ENCODE results near the gene IL31. TPM values are rescaled to one million over a fixed set of nuclear protein-coding genes. Genes with fewer than 3 reads are reported as not detected.
"Not testable (repeated sequence)": the region's sequence is repeated elsewhere in the genome, so short reads cannot be mapped to it uniquely, and the experiment has no call there.

Gene IL31
- not detected for total RNA-seq

DNA sequence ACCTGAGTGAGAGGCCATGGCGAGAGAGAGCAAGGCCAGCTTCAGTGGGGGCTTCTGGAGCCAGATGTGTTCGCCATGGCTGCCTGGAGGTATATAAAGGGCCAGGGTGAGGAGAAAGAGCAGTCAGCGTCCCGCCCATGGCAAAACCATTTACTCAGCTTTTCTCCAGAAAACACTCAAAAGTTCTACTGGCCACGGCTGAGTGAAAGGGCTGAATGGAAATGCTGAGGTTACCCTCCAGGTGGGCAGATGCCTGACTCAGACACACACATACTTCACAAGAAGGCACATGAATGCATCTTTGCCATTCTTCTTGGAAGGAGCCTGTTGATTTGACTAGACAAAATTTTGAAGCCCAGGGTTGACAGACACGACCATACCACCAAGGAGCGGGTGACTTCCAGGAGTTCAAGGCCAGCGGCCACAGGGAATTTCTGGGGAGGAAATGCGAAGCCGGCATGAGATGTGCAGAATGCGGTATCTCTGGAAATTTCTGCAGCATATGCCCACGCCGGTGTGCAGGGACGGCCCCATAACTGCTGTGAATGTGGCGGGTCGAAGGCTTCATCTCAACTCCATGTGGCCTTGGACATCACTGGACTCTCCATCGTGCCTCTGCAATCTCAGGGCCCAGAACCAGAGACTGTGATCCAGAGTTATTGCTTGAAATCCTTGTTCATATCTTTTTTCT lies at the start of gene IL31:
IL31 (minus strand) TSS at position 67 of the 691 bp plus-strand sequence; CDS start at position 18, 49 bp downstream.
- no peak within 1 kb of the TSS for H3K4me3 ChIP-seq (ENCODE audit: low read length)
- no peaks in the 10 kb centered on the region for H3K4me1 ChIP-seq (ENCODE audit: insufficient read depth, low read length)
- no peaks in the 10 kb centered on the region for H3K9me3 ChIP-seq (ENCODE audit: low read depth, low read length)
- no peaks in the 10 kb centered on the region for H3K27me3 ChIP-seq (ENCODE audit: insufficient read depth, low read length)

DNA sequence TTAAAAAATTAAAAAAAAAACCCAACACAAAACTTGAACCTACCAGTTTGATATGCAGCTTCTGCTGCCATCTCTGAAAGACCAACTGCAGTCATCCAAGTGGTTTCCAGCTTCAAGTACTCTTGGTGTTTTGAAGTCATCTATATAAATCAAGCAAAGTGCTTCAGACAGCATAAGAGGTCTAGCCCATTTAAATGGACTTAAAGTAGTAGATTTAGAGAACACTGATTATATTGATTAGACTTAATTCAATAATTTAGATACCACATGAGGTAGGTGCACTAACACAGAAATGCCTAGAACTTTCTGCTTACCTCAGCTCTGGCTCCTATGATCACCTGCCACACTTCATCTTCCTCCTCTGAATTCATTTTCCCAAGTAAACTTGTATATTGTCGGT lies 42.4 kb upstream of the IL31 start:
- no peak overlapping the region for H3K4me3 ChIP-seq (ENCODE audit: low read length)
- H3K4me1 ChIP-seq (ENCODE audit: insufficient read depth, low read length): no peaks in the 10 kb centered on the region
- H3K9me3 ChIP-seq (ENCODE audit: low read depth, low read length): no peaks in the 10 kb centered on the region
- no peaks in the 10 kb centered on the region for H3K27me3 ChIP-seq (ENCODE audit: insufficient read depth, low read length)

- Histone ChIP-seq H3K4me1 (ENCODE audit: insufficient read depth, low read length) (no peaks in the 10 kb centered on the region), H3K27me3 (ENCODE audit: insufficient read depth, low read length) (no peaks in the 10 kb centered on the region), H3K4me3 (ENCODE audit: low read length) (no peak overlapping the region), H3K9me3 (ENCODE audit: low read depth, low read length) (no peaks in the 10 kb centered on the region)
Observed at GRCh38 chr12:122215771-122216170, 41.8 kb upstream of the IL31 start.

DNA sequence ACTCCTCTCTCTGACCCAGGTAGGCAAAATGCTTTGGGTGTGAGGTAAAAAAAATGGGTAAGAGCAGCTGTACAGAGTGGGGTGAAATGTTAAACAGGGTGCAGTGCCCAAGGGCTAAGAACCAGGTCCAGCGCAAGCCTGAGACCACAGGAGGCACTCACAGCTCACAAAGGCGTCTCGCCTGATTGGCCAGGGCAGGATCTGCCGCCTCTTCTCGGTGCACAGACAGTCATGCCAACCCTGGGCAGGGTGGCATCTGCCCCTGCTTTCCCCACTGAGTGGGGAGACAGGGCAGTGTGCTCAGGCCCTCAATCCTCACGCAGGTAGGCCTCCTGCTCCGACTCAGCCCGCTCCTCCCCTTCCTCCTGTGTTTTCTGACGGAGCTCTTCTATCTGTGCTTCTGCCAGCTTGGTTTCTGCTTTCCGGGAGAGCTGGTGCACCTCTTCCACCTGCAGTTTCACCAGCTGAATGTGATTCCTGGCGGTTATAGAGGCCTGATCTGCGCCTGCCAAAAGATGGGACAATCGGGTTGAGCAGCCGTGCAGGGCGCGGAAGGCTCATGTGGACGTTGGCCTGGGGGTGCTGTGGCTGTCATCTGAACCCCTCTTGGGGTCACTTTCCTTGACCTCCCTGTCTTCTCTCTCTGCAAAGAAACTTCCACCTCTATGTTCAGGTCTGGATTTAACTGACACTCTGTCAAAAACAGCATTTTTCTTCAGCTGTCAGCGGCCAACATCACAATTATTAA lies 34.2 kb upstream of the IL31 start:
- peaks cover 15% of the 10 kb centered on the region for H3K27me3 ChIP-seq (ENCODE audit: insufficient read depth, low read length)
- no peak overlapping the region for H3K4me3 ChIP-seq (ENCODE audit: low read length)
- H3K4me1 ChIP-seq (ENCODE audit: insufficient read depth, low read length): peaks cover 18% of the 10 kb centered on the region
- H3K9me3 ChIP-seq (ENCODE audit: low read depth, low read length): no peaks in the 10 kb centered on the region

DNA sequence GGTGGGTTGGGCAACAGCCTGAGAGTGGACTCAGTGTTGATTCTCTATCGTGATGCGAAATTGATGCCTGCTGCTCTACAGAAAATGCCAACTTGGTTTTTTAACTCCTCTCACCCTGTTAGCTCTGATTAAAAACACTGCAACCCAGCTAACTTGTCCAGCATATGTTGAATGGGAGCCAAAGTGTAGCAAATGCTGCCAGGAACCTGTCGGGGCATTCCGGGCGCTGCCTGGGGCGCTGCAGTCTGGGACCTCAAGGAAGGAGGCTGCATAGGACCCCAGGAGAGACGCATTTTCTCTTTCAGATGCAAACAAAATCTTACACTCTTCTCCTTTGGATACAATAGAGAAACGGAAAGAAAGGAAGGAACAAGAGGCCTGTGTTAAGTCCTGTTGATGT lies 33.4 kb upstream of the IL31 start:
- H3K9me3 ChIP-seq (ENCODE audit: low read depth, low read length): no peaks in the 10 kb centered on the region
- no peak overlapping the region for H3K4me3 ChIP-seq (ENCODE audit: low read length)

DNA sequence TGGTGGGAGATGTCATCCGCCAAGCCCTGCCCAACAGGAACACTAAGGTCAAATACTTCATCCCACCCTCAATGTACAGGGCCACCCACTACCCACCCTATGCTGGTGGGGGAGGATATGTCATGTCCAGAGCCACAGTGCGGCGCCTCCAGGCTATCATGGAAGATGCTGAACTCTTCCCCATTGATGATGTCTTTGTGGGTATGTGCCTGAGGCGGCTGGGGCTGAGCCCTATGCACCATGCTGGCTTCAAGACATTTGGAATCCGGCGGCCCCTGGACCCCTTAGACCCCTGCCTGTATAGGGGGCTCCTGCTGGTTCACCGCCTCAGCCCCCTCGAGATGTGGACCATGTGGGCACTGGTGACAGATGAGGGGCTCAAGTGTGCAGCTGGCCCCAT lies 33.0 kb upstream of the IL31 start:
- no peak overlapping the region for H3K4me3 ChIP-seq (ENCODE audit: low read length)
- no peaks in the 10 kb centered on the region for H3K9me3 ChIP-seq (ENCODE audit: low read depth, low read length)
- peaks cover 27% of the 10 kb centered on the region for H3K27me3 ChIP-seq (ENCODE audit: insufficient read depth, low read length)

More for the DNA sequence above, 33.4 kb upstream of the IL31 start:
- peaks cover 23% of the 10 kb centered on the region for H3K27me3 ChIP-seq (ENCODE audit: insufficient read depth, low read length)
- peaks cover 25% of the 10 kb centered on the region for H3K4me1 ChIP-seq (ENCODE audit: insufficient read depth, low read length)

GRCh38 chr12:122206111-122206881 lies 32.3 kb upstream of the IL31 start:
- Histone ChIP-seq H3K4me1 (ENCODE audit: insufficient read depth, low read length) (peaks cover 25% of the 10 kb centered on the region), H3K4me3 (ENCODE audit: low read length) (no peak overlapping the region), H3K27me3 (ENCODE audit: insufficient read depth, low read length) (peaks cover 33% of the 10 kb centered on the region), H3K9me3 (ENCODE audit: low read depth, low read length) (no peaks in the 10 kb centered on the region)

More for the DNA sequence above, 33.0 kb upstream of the IL31 start:
- peaks cover 25% of the 10 kb centered on the region for H3K4me1 ChIP-seq (ENCODE audit: insufficient read depth, low read length)

GRCh38 chr12:122205053-122205925 lies 31.3 kb upstream of the IL31 start:
- Histone ChIP-seq H3K9me3 (ENCODE audit: low read depth, low read length) (no peaks in the 10 kb centered on the region), H3K27me3 (ENCODE audit: insufficient read depth, low read length) (peaks cover 36% of the 10 kb centered on the region), H3K4me3 (ENCODE audit: low read length) (no peak overlapping the region), H3K4me1 (ENCODE audit: insufficient read depth, low read length) (peaks cover 25% of the 10 kb centered on the region)

- Histone ChIP-seq H3K4me3 (ENCODE audit: low read length) (peak overlapping the region; percentile 20), H3K9me3 (ENCODE audit: low read depth, low read length) (no peaks in the 10 kb centered on the region), H3K4me1 (ENCODE audit: insufficient read depth, low read length) (peaks cover 25% of the 10 kb centered on the region), H3K27me3 (ENCODE audit: insufficient read depth, low read length) (peaks cover 36% of the 10 kb centered on the region)
Observed at GRCh38 chr12:122204167-122205052, 30.4 kb upstream of the IL31 start.

DNA sequence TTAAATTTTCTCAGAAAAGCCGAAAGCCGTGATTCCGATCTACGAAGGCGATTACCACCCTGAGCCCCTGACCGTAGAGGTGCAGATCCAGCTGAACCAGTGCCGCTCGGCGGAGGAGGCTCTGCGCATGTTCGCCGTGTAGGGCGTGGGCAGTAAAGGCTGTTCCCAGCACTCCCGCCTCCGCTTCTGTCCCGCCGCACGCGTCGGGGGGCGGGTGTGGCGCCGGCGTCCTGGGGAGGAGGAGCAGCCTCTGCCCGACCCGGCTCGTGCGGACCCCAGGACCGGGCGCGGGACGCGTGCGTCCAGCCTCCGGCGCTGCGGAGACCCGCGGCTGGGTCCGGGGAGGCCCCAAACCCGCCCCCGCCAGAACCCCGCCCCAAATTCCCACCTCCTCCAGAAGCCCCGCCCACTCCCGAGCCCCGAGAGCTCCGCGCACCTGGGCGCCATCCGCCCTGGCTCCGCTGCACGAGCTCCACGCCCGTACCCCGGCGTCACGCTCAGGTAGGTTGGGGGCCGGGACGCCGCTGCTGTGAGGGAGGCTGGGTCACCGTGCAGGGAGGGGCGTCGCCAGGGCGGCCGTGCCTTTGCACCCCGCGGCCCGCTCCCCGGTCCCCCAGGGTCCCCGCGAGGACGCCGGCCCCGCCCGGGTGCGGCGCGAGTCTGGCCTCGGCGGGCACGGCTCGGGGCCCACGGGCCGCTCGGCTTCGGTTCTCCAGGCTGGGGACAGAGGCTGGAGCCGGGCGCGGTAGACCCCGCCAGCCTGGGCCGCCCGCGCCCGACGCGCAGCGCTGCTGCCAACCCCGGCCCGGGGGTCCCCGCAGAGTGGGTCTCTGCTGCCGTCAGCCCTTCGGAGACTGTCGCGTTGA lies 29.5 kb upstream of the IL31 start, which contains the start of gene B3GNT4:
B3GNT4 (plus strand) TSS at position 409 of the 866 bp plus-strand sequence. CDS start 910 bp downstream, outside the sequence.
- peak within 1 kb of the TSS; percentile 35 for H3K4me3 ChIP-seq (ENCODE audit: low read length)
- peaks cover 36% of the 10 kb centered on the region for H3K27me3 ChIP-seq (ENCODE audit: insufficient read depth, low read length)
- peaks cover 25% of the 10 kb centered on the region for H3K4me1 ChIP-seq (ENCODE audit: insufficient read depth, low read length)
- no peaks in the 10 kb centered on the region for H3K9me3 ChIP-seq (ENCODE audit: low read depth, low read length)

- H3K4me3 ChIP-seq (ENCODE audit: low read length): peak overlapping the region; percentile 35
- peaks cover 25% of the 10 kb centered on the region for H3K4me1 ChIP-seq (ENCODE audit: insufficient read depth, low read length)
- H3K9me3 ChIP-seq (ENCODE audit: low read depth, low read length): not testable (repeated sequence)
- H3K27me3 ChIP-seq (ENCODE audit: insufficient read depth, low read length): peaks cover 36% of the 10 kb centered on the region
Observed at GRCh38 chr12:122202811-122203210, 28.8 kb upstream of the IL31 start.

GRCh38 chr12:122202017-122202416 lies 28.0 kb upstream of the IL31 start:
- H3K4me1 ChIP-seq (ENCODE audit: insufficient read depth, low read length): peaks cover 25% of the 10 kb centered on the region
- peaks cover 36% of the 10 kb centered on the region for H3K27me3 ChIP-seq (ENCODE audit: insufficient read depth, low read length)
- H3K4me3 ChIP-seq (ENCODE audit: low read length): no peak overlapping the region
- H3K9me3 ChIP-seq (ENCODE audit: low read depth, low read length): no peaks in the 10 kb centered on the region

GRCh38 chr12:122201381-122201780 lies 27.4 kb upstream of the IL31 start:
- H3K9me3 ChIP-seq (ENCODE audit: low read depth, low read length): no peaks in the 10 kb centered on the region
- H3K4me1 ChIP-seq (ENCODE audit: insufficient read depth, low read length): peaks cover 25% of the 10 kb centered on the region
- H3K27me3 ChIP-seq (ENCODE audit: insufficient read depth, low read length): peaks cover 36% of the 10 kb centered on the region
- no peak overlapping the region for H3K4me3 ChIP-seq (ENCODE audit: low read length)

Measured in mononuclear cell (primary cell).